ENCODE measurements around the gene AURKB.

Gene AURKB

DNA sequence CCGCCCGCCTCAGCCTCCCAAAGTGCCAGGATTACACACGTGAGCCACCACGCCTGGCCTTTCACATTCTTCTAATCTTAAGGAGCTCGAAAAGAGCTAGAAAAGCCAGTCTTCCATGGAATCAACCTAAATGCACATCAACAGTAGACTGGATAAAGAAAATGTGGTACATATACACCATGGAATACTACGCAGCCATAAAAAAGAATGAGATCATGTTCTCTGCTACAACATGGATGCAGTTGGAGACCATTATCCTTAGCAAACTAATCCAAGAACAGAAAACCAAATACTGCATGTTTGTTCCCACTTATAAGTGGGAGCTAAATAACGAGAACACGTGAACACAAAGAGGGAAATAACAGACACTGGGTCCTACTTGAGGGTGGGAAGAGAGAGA, 34.4 kb upstream of the AURKB start:
- H3K27me3 ChIP-seq (ENCODE audit: insufficient read depth, low read length): no peaks in the 10 kb centered on the region
- no peak overlapping the region for H2AFZ ChIP-seq (ENCODE audit: low read length, unreplicated experiment)
- H3K36me3 ChIP-seq (ENCODE audit: insufficient read depth, low read length): peaks cover 8% of the 10 kb centered on the region; the same call in 1 of the 2 replicates
- no peak overlapping the region for H3K4me3 ChIP-seq (ENCODE audit: low read depth, low read length)
- peaks cover under 1% of the 10 kb centered on the region for H3K4me1 ChIP-seq (ENCODE audit: control insufficient read depth, insufficient read depth, low read length, unreplicated experiment)
- H3K79me2 ChIP-seq (ENCODE audit: control insufficient read depth, insufficient read depth, low read length, unreplicated experiment): peaks cover 26% of the 10 kb centered on the region
- no peak overlapping the region for H3K27ac ChIP-seq (ENCODE audit: low read depth, low read length)

GRCh38 chr17:8243827-8244226, 33.5 kb upstream of the AURKB start:
- H3K4me1 ChIP-seq (ENCODE audit: control insufficient read depth, insufficient read depth, low read length, unreplicated experiment): no peaks in the 10 kb centered on the region
- no peaks in the 10 kb centered on the region for H3K27me3 ChIP-seq (ENCODE audit: insufficient read depth, low read length)
- peaks cover 21% of the 10 kb centered on the region for H3K79me2 ChIP-seq (ENCODE audit: control insufficient read depth, insufficient read depth, low read length, unreplicated experiment)
- H3K27ac ChIP-seq (ENCODE audit: low read depth, low read length): no peak overlapping the region
- peaks cover 8% of the 10 kb centered on the region; the same call in 1 of the 2 replicates for H3K36me3 ChIP-seq (ENCODE audit: insufficient read depth, low read length)
- no peak overlapping the region for H2AFZ ChIP-seq (ENCODE audit: low read length, unreplicated experiment)
- H3K4me3 ChIP-seq (ENCODE audit: low read depth, low read length): no peak overlapping the region

GRCh38 chr17:8237886-8238285, 27.5 kb upstream of the AURKB start:
- Histone ChIP-seq H2AFZ (ENCODE audit: low read length, unreplicated experiment) (no peak overlapping the region), H3K27ac (ENCODE audit: low read depth, low read length) (no peak overlapping the region), H3K4me3 (ENCODE audit: low read depth, low read length) (no peak overlapping the region), H3K4me1 (ENCODE audit: control insufficient read depth, insufficient read depth, low read length, unreplicated experiment) (no peaks in the 10 kb centered on the region), H3K36me3 (ENCODE audit: insufficient read depth, low read length) (peaks cover 8% of the 10 kb centered on the region; the same call in 1 of the 2 replicates), H3K79me2 (ENCODE audit: control insufficient read depth, insufficient read depth, low read length, unreplicated experiment) (peaks cover 3% of the 10 kb centered on the region), H3K27me3 (ENCODE audit: insufficient read depth, low read length) (no peaks in the 10 kb centered on the region)

DNA sequence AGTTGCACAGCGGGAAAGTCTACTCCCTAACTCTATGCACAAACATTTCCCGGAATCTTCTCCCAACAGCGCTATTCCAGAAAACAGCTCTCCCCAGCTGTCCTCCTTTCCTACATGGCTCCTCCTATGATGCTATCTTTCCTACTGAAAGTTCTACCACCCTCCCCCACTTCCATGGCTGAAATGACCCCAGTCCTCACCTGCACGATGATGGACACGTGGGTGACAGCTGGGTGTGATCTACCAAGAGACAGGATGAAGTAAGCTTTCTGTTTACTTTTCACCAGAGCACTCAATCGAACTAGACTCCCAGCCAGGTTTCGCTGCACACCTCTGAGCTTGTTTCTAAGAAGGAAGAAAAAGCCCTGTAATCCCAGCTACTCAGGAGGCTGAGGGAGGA, 26.8 kb upstream of the AURKB start:
- H3K27ac ChIP-seq (ENCODE audit: low read depth, low read length): no peak overlapping the region
- peaks cover 8% of the 10 kb centered on the region; the same call in 1 of the 2 replicates for H3K36me3 ChIP-seq (ENCODE audit: insufficient read depth, low read length)
- H3K4me3 ChIP-seq (ENCODE audit: low read depth, low read length): no peak overlapping the region
- no peaks in the 10 kb centered on the region for H3K4me1 ChIP-seq (ENCODE audit: control insufficient read depth, insufficient read depth, low read length, unreplicated experiment)
- peaks cover 3% of the 10 kb centered on the region for H3K79me2 ChIP-seq (ENCODE audit: control insufficient read depth, insufficient read depth, low read length, unreplicated experiment)
- no peaks in the 10 kb centered on the region for H3K27me3 ChIP-seq (ENCODE audit: insufficient read depth, low read length)
- H2AFZ ChIP-seq (ENCODE audit: low read length, unreplicated experiment): no peak overlapping the region

DNA sequence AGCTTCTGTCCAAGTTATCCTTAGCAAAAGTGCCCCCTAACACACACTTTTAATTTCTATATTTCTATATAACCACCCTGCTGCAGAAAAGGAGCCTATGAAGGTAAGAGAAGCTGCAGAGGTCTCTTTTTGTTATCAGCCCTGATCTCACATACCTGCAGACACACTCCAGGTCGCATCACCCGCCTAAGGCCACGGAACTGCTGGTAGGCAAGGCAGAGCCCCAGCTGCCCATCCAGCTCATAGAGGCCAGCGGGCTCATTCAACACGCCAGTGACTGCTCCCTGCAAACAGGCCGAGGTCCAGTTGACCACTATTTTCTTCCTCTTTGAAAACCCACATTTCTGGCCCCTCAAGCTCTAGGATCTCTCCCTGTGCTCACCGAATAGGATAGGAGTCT, 25.3 kb upstream of the AURKB start:
- no peaks in the 10 kb centered on the region for H3K27me3 ChIP-seq (ENCODE audit: insufficient read depth, low read length)
- peaks cover 8% of the 10 kb centered on the region; the same call in 1 of the 2 replicates for H3K36me3 ChIP-seq (ENCODE audit: insufficient read depth, low read length)
- H2AFZ ChIP-seq (ENCODE audit: low read length, unreplicated experiment): no peak overlapping the region
- H3K4me1 ChIP-seq (ENCODE audit: control insufficient read depth, insufficient read depth, low read length, unreplicated experiment): no peaks in the 10 kb centered on the region
- no peak overlapping the region for H3K27ac ChIP-seq (ENCODE audit: low read depth, low read length)
- peaks cover 3% of the 10 kb centered on the region for H3K79me2 ChIP-seq (ENCODE audit: control insufficient read depth, insufficient read depth, low read length, unreplicated experiment)
- no peak overlapping the region for H3K4me3 ChIP-seq (ENCODE audit: low read depth, low read length)

- no peak overlapping the region for H3K4me3 ChIP-seq (ENCODE audit: low read depth, low read length)
- no peaks in the 10 kb centered on the region for H3K79me2 ChIP-seq (ENCODE audit: control insufficient read depth, insufficient read depth, low read length, unreplicated experiment)
- H3K4me1 ChIP-seq (ENCODE audit: control insufficient read depth, insufficient read depth, low read length, unreplicated experiment): no peaks in the 10 kb centered on the region
- H2AFZ ChIP-seq (ENCODE audit: low read length, unreplicated experiment): no peak overlapping the region
- H3K27ac ChIP-seq (ENCODE audit: low read depth, low read length): no peak overlapping the region
- no peaks in the 10 kb centered on the region for H3K27me3 ChIP-seq (ENCODE audit: insufficient read depth, low read length)
- peaks cover 8% of the 10 kb centered on the region; the same call in 1 of the 2 replicates for H3K36me3 ChIP-seq (ENCODE audit: insufficient read depth, low read length)
These were observed 24.2 kb upstream of the AURKB start for GRCh38 chr17:8234361-8235270.

DNA sequence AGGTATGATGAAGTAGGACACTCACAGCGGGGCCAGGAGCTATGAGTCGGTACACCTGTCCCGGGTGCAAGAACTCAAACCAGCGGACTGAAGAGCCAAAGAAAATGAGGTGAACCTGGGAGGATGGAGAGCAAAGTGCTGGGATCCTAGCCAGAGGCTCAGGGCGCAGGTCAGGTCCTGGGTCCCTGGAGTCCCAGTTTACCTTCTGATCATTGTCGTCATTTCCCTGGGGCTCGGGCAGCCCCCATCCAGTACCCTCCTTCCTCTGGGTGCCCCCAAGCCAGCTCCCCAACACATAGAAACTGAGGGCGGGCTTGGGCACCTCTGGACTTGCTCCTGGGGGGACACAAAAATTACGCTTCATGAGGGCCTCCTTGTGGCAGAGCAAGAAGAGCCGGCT, 21.3 kb upstream of the AURKB start:
- Histone ChIP-seq H3K4me1 (ENCODE audit: control insufficient read depth, insufficient read depth, low read length, unreplicated experiment) (no peaks in the 10 kb centered on the region), H3K36me3 (ENCODE audit: insufficient read depth, low read length) (peaks cover 8% of the 10 kb centered on the region; the same call in 1 of the 2 replicates), H2AFZ (ENCODE audit: low read length, unreplicated experiment) (no peak overlapping the region), H3K27ac (ENCODE audit: low read depth, low read length) (no peak overlapping the region), H3K4me3 (ENCODE audit: low read depth, low read length) (no peak overlapping the region), H3K27me3 (ENCODE audit: insufficient read depth, low read length) (no peaks in the 10 kb centered on the region), H3K79me2 (ENCODE audit: control insufficient read depth, insufficient read depth, low read length, unreplicated experiment) (no peaks in the 10 kb centered on the region)

DNA sequence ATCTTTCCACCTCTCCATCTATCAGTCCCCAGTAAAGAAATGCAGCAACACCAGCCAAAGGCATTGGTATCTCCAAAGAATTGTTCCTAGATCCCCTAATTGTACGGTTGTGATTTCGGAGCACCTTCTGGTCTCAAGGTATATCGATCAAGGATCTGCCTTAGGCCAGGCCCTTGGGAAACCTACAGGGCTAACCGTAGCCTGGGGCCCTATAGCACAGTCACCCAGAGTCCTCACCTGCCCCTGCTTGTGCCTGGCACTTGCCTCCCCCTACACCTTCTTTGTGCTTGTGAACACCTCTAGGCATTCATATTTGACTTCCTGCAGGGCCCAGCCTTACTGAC, 16.8 kb upstream of the AURKB start:
- Histone ChIP-seq H3K79me2 (ENCODE audit: control insufficient read depth, insufficient read depth, low read length, unreplicated experiment) (no peaks in the 10 kb centered on the region), H3K36me3 (ENCODE audit: insufficient read depth, low read length) (no peaks in the 10 kb centered on the region), H3K4me3 (ENCODE audit: low read depth, low read length) (peak overlapping the region; percentile 64), H3K27ac (ENCODE audit: low read depth, low read length) (peak overlapping the region; percentile 87), H3K4me1 (ENCODE audit: control insufficient read depth, insufficient read depth, low read length, unreplicated experiment) (peaks cover 5% of the 10 kb centered on the region), H3K27me3 (ENCODE audit: insufficient read depth, low read length) (no peaks in the 10 kb centered on the region), H2AFZ (ENCODE audit: low read length, unreplicated experiment) (no peak overlapping the region)

- H3K4me1 ChIP-seq (ENCODE audit: control insufficient read depth, insufficient read depth, low read length, unreplicated experiment): peaks cover 5% of the 10 kb centered on the region
- H3K27me3 ChIP-seq (ENCODE audit: insufficient read depth, low read length): no peaks in the 10 kb centered on the region
- H3K4me3 ChIP-seq (ENCODE audit: low read depth, low read length): peak overlapping the region; percentile 64
- no peaks in the 10 kb centered on the region for H3K79me2 ChIP-seq (ENCODE audit: control insufficient read depth, insufficient read depth, low read length, unreplicated experiment)
- peak overlapping the region; percentile 87 for H3K27ac ChIP-seq (ENCODE audit: low read depth, low read length)
- H2AFZ ChIP-seq (ENCODE audit: low read length, unreplicated experiment): no peak overlapping the region
- no peaks in the 10 kb centered on the region for H3K36me3 ChIP-seq (ENCODE audit: insufficient read depth, low read length)
These were observed 16.3 kb upstream of the AURKB start for GRCh38 chr17:8226536-8227237.

- no peaks in the 10 kb centered on the region for H3K36me3 ChIP-seq (ENCODE audit: insufficient read depth, low read length)
- no peak overlapping the region for H2AFZ ChIP-seq (ENCODE audit: low read length, unreplicated experiment)
- H3K27me3 ChIP-seq (ENCODE audit: insufficient read depth, low read length): no peaks in the 10 kb centered on the region
- H3K4me1 ChIP-seq (ENCODE audit: control insufficient read depth, insufficient read depth, low read length, unreplicated experiment): peaks cover 5% of the 10 kb centered on the region
- H3K27ac ChIP-seq (ENCODE audit: low read depth, low read length): peak overlapping the region; percentile 87
- H3K4me3 ChIP-seq (ENCODE audit: low read depth, low read length): peak overlapping the region; percentile 64
- H3K79me2 ChIP-seq (ENCODE audit: control insufficient read depth, insufficient read depth, low read length, unreplicated experiment): no peaks in the 10 kb centered on the region
These were observed 15.6 kb upstream of the AURKB start for GRCh38 chr17:8225813-8226535.

Data from ACC112 (cell line).